H1 (cell line): ENCODE results near the gene SLC37A2. TPM values are rescaled to one million over a fixed set of nuclear protein-coding genes. Genes with fewer than 3 reads are reported as not detected.

Experiments
- BACH1 ChIP-seq: IDR thresholded peaks from 2 replicates; pipeline ENCODE4 v1.6.1; 2012; ENCODE audit warnings: low read length, improper control_type of control experiment
- EP300 ChIP-seq, 2 experiments: IDR thresholded peaks; 1 replicate in 1 of 2; 2 replicates in 1 of 2; pipeline ENCODE4 v1.6.1; 2011 to 2012; ENCODE audit warnings: low read depth in 2 of 2, low read length in 2 of 2, mild to moderate bottlenecking in 2 of 2, borderline replicate concordance in 1 of 2, inconsistent platforms in 1 of 2, moderate library complexity in 1 of 2
- GTF2F1 ChIP-seq: IDR thresholded peaks from 2 replicates; pipeline ENCODE4 v1.6.1; 2012; ENCODE audit warnings: low read depth, low read length, improper control_type of control experiment, borderline replicate concordance
- HDAC2 ChIP-seq, 2 experiments: fragments of 300-600 bp in 1 of 2; sonication (generic) in 1 of 2; IDR thresholded peaks; 2 replicates each; pipeline ENCODE4 v1.6.1; 2011 to 2012; ENCODE audit warnings: low read depth in 2 of 2, low read length in 2 of 2, mild to moderate bottlenecking in 2 of 2, moderate library complexity in 2 of 2, borderline replicate concordance in 1 of 2, inconsistent platforms in 1 of 2
- JUN ChIP-seq: IDR thresholded peaks from 2 replicates; pipeline ENCODE4 v1.6.1; 2011; ENCODE audit warnings: low read depth, mild to moderate bottlenecking, improper control_type of control experiment, low read length
- SIRT6 ChIP-seq: IDR thresholded peaks from one replicate; pipeline ENCODE4 v1.7.1; 2012; ENCODE audit warnings: low read length, inconsistent platforms
- SRF ChIP-seq: IDR thresholded peaks from 2 replicates; pipeline ENCODE4 v1.6.1; 2011; ENCODE audit warnings: mild to moderate bottlenecking, low read depth, low read length, moderate library complexity
- USF2 ChIP-seq: IDR thresholded peaks from 2 replicates; pipeline ENCODE4 v1.6.1; 2011; ENCODE audit warnings: low read length, improper control_type of control experiment
- polyA plus RNA-seq, 7 experiments: library from polyadenylated mRNA; depleted of rRNA in 3 of 7; stranded (reverse) in 5 of 7; unstranded in 2 of 7; fragments of >200 nt in 5 of 7; fragments of 200-250 nt in 2 of 7; gene quantifications; 1 replicate in 5 of 7; 2 replicates in 1 of 7; 4 replicates in 1 of 7; pipeline versions ENCODE4 v1.2.1 to v1.2.3, GENCODE V29; 2011 to 2013; ENCODE audit warnings: missing spikeins in 2 of 7, mixed read lengths in 2 of 7
- total RNA-seq: library from RNA; stranded (reverse); fragmentation: NEBNext Ultra II Directional; extraction: Animal tissue kit (Norgen Biotek cat#: 25700); gene quantifications from 2 replicates; pipeline ENCODE4 v1.2.1, GENCODE V29; 2021

Gene SLC37A2
- total and polyA plus RNA-seq, 2 of the 8 experiments (the other 6 are each of a cell fraction or from before 2014, with no cell fraction given), result 1.3 to 1.9 TPM

GRCh38 chr11:125124618-125124992 is 61.5 kb downstream of the SLC37A2 start (continued):
- TF ChIP-seq USF2, result no peak
- TF ChIP-seq SIRT6, result no peak
- TF ChIP-seq GTF2F1, result no peak
- no peak for TF ChIP-seq HDAC2 (IDR thresholded peaks at IDR 0.05; ENCODE audit: borderline replicate concordance in 1 of 2, low read depth in 2 of 2, low read length in 2 of 2)
- no peak for TF ChIP-seq BACH1
- TF ChIP-seq EP300 (IDR thresholded peaks at IDR 0.05; ENCODE audit: borderline replicate concordance in 1 of 2, low read depth in 2 of 2, low read length in 2 of 2), result no peak
- TF ChIP-seq SRF, result no peak
- no peak for TF ChIP-seq JUN
